GM23338 (cell line): ENCODE measurements around the gene SGCG. TPM values are rescaled to one million over a fixed set of nuclear protein-coding genes. Genes with fewer than 3 reads are reported as not detected.

Source experiments
- ATAC-seq: fragments of 200-7000 bp; cut with Tn5 transposase; 3 replicates; pipeline ENCODE4 v1.9.1; 2020
- DNase-seq: peaks from one replicate; pipeline ENCODE4 v3.0.0-alpha.2; 2015; ENCODE audit warnings: low spot score
- H2AFZ ChIP-seq: fragments of 200-600 bp; sonication (generic); 2 replicates; pipeline ENCODE4 v1.8.0; 2016; ENCODE audit warnings: antibody characterized with exemption, mild to moderate bottlenecking, moderate library complexity
- H3F3A ChIP-seq: fragments of 200-600 bp; sonication (generic); replicated peaks from 2 replicates; pipeline ENCODE4 v1.8.0; 2017; ENCODE audit warnings: antibody characterized with exemption, mixed run types, low read depth
- H3K27ac ChIP-seq: fragments of 200-600 bp; sonication (generic); 2 replicates; pipeline ENCODE4 v1.6.1; 2016; ENCODE audit warnings: low read depth
- H3K27me3 ChIP-seq: fragments of 200-600 bp; sonication (generic); 2 replicates; pipeline ENCODE4 v1.8.0; 2016; ENCODE audit warnings: mild to moderate bottlenecking, mixed run types, moderate library complexity; ENCODE audit not compliant: insufficient read depth
- H3K36me3 ChIP-seq: fragments of 200-600 bp; sonication (generic); 2 replicates; pipeline ENCODE4 v1.8.0; 2016; ENCODE audit warnings: mild to moderate bottlenecking; ENCODE audit not compliant: insufficient read depth
- H3K4me1 ChIP-seq: fragments of 200-600 bp; sonication (generic); 2 replicates; pipeline ENCODE4 v1.8.0; 2016; ENCODE audit warnings: mild to moderate bottlenecking, moderate library complexity; ENCODE audit not compliant: insufficient read depth
- H3K4me2 ChIP-seq: fragments of 200-600 bp; sonication (generic); 2 replicates; pipeline ENCODE4 v1.7.1; 2017; ENCODE audit warnings: mixed run types
- H3K4me3 ChIP-seq: fragments of 200-600 bp; sonication (generic); 2 replicates; pipeline ENCODE4 v1.6.1; 2016; ENCODE audit warnings: mixed run types
- H3K79me2 ChIP-seq: fragments of 200-600 bp; sonication (generic); replicated peaks from 2 replicates; pipeline ENCODE4 v1.8.0; 2017; ENCODE audit warnings: mild to moderate bottlenecking; ENCODE audit not compliant: insufficient read depth
- H3K9me2 ChIP-seq: fragments of 200-600 bp; sonication (generic); 2 replicates; pipeline ENCODE4 v1.8.0; 2017; ENCODE audit not compliant: insufficient read depth
- H4K20me1 ChIP-seq: fragments of 200-600 bp; sonication (generic); replicated peaks from 2 replicates; pipeline ENCODE4 v1.8.0; 2017; ENCODE audit warnings: mild to moderate bottlenecking; ENCODE audit not compliant: insufficient read depth
- H3K27ac Mint-ChIP-seq: 2 replicates; pipeline ENCODE4 v1.8.0; 2020; ENCODE audit warnings: inconsistent platforms, mild to moderate bottlenecking, moderate library complexity, mixed read lengths
- H3K27me3 Mint-ChIP-seq: 3 replicates; pipeline ENCODE4 v1.8.0; 2022; ENCODE audit warnings: low read depth, mild to moderate bottlenecking, moderate library complexity, mixed read lengths, inconsistent platforms; ENCODE audit not compliant: insufficient read depth, poor library complexity
- H3K36me3 Mint-ChIP-seq: 3 replicates; pipeline ENCODE4 v1.8.0; 2021; ENCODE audit warnings: low read depth, mild to moderate bottlenecking, inconsistent platforms, moderate library complexity, mixed read lengths
- H3K4me1 Mint-ChIP-seq: 3 replicates; pipeline ENCODE4 v1.8.0; 2020; ENCODE audit warnings: mild to moderate bottlenecking, inconsistent platforms, mixed read lengths
- H3K4me3 Mint-ChIP-seq: 3 replicates; pipeline ENCODE4 v1.8.0; 2021; ENCODE audit warnings: moderate library complexity, mild to moderate bottlenecking, inconsistent platforms, mixed read lengths
- H3K9me3 Mint-ChIP-seq: 3 replicates; pipeline ENCODE4 v1.8.0; 2020; ENCODE audit warnings: moderate library complexity, mild to moderate bottlenecking, inconsistent platforms, mixed read lengths
- CREB1 ChIP-seq: fragments of 250-450 bp; sonication (Bioruptor Pico); IDR thresholded peaks from 2 replicates; pipeline ENCODE4 v1.5.0; 2020; ENCODE audit warnings: low read depth, mild to moderate bottlenecking, moderate library complexity
- EZH2 ChIP-seq: fragments of 200-600 bp; sonication (generic); IDR thresholded peaks from one replicate; pipeline ENCODE4 v1.8.0; 2017; ENCODE audit warnings: antibody characterized with exemption, mild to moderate bottlenecking, low read depth; ENCODE audit not compliant: unreplicated experiment
- EZH2phosphoT487 ChIP-seq: fragments of 200-600 bp; sonication (generic); IDR thresholded peaks from one replicate; pipeline ENCODE4 v1.8.1; 2018; ENCODE audit warnings: antibody characterized with exemption; ENCODE audit not compliant: unreplicated experiment
- JUNB ChIP-seq: IDR thresholded peaks from one replicate; pipeline ENCODE4 v1.6.1; 2016; ENCODE audit warnings: antibody characterized with exemption; ENCODE audit not compliant: unreplicated experiment
- NANOG ChIP-seq: IDR thresholded peaks from 2 replicates; pipeline ENCODE4 v1.6.1; 2016; ENCODE audit warnings: antibody characterized with exemption, borderline replicate concordance
- POLR2AphosphoS5 ChIP-seq: IDR thresholded peaks from 2 replicates; pipeline ENCODE4 v1.6.1; 2016; ENCODE audit warnings: antibody characterized with exemption, low read depth
- STAT1 ChIP-seq: IDR thresholded peaks from one replicate; pipeline ENCODE4 v1.6.1; 2016; ENCODE audit warnings: antibody characterized with exemption; ENCODE audit not compliant: unreplicated experiment
- ZNF114 ChIP-seq: fragments of 250-450 bp; sonication (Bioruptor Pico); IDR thresholded peaks from 2 replicates; pipeline ENCODE4 v1.5.0; 2020; ENCODE audit warnings: mild to moderate bottlenecking, moderate library complexity
- ZNF331 ChIP-seq: fragments of 250-450 bp; sonication (Bioruptor Pico); IDR thresholded peaks from 2 replicates; pipeline ENCODE4 v1.5.0; 2020; ENCODE audit warnings: low read depth, mild to moderate bottlenecking, moderate library complexity
- polyA plus RNA-seq: library from polyadenylated mRNA; unstranded; fragments of >200 nt; fragmentation: Nextera tagmentation; extraction: Ambion mirVana; gene quantifications from 2 replicates; pipeline ENCODE4 v1.2.1, GENCODE V29; 2016
- total RNA-seq: library from RNA; depleted of rRNA; stranded (reverse); fragments of >200 nt; shearing (Covaris generic); gene quantifications from 2 replicates; pipeline ENCODE4 v1.2.3, GENCODE V29; 2014
- TF ChIP-seq, protein P1 (sequence below): IDR thresholded peaks from 2 replicates; pipeline ENCODE4 v1.6.1; 2016; ENCODE audit warnings: antibody characterized with exemption
- TF ChIP-seq, protein P2 (sequence below), 2 experiments: fragments of 200-600 bp in 1 of 2; sonication (generic) in 1 of 2; conservative IDR thresholded peaks; 2 replicates each; pipeline versions ENCODE4 v1.5.1 to v1.6.1; 2016 to 2017; ENCODE audit warnings: antibody characterized with exemption in 2 of 2, low read depth in 2 of 2, mild to moderate bottlenecking in 2 of 2, moderate library complexity in 1 of 2
- TF ChIP-seq, protein P3 (sequence below): IDR thresholded peaks from one replicate; pipeline ENCODE4 v1.6.1; 2018; ENCODE audit warnings: antibody characterized with exemption; ENCODE audit not compliant: unreplicated experiment

SGCG gene
- total and polyA plus RNA-seq, 2 experiments from 2014 or later = not detected

- DNase-seq (no peak), ATAC-seq (no peak)
- no peaks in the 10 kb centered on the region for H3K27me3 Mint-ChIP-seq
- H3K27ac Mint-ChIP-seq = no peak overlapping the region
- Histone ChIP-seq H3K79me2 (no peaks in the 10 kb centered on the region), H3K27ac (no peak overlapping the region), H3K9me2 (peaks cover 5% of the 10 kb centered on the region; the same call in 1 of the 2 replicates), H3K36me3 (no peaks in the 10 kb centered on the region), H3K4me2 (no peak overlapping the region), H2AFZ (no peak overlapping the region), H3K4me1 (no peaks in the 10 kb centered on the region), H4K20me1 (no peaks in the 10 kb centered on the region), H3K4me3 (no peak overlapping the region), H3K27me3 (no peaks in the 10 kb centered on the region), H3F3A (no peaks in the 10 kb centered on the region)
- TF ChIP-seq JUNB (no peak), ZNF114 (CRISPR knock-in tag) (no peak), POLR2AphosphoS5 (no peak)
- TF ChIP-seq, protein P1, sequence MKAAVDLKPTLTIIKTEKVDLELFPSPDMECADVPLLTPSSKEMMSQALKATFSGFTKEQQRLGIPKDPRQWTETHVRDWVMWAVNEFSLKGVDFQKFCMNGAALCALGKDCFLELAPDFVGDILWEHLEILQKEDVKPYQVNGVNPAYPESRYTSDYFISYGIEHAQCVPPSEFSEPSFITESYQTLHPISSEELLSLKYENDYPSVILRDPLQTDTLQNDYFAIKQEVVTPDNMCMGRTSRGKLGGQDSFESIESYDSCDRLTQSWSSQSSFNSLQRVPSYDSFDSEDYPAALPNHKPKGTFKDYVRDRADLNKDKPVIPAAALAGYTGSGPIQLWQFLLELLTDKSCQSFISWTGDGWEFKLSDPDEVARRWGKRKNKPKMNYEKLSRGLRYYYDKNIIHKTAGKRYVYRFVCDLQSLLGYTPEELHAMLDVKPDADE = no peak
- H3K36me3 Mint-ChIP-seq = no peaks in the 10 kb centered on the region
- no peak overlapping the region for H3K4me3 Mint-ChIP-seq
- H3K4me1 Mint-ChIP-seq = no peaks in the 10 kb centered on the region
- H3K9me3 Mint-ChIP-seq = no peaks in the 10 kb centered on the region
These were observed 46.2 kb upstream of the SGCG start for GRCh38 chr13:23134542-23134941.

DNA sequence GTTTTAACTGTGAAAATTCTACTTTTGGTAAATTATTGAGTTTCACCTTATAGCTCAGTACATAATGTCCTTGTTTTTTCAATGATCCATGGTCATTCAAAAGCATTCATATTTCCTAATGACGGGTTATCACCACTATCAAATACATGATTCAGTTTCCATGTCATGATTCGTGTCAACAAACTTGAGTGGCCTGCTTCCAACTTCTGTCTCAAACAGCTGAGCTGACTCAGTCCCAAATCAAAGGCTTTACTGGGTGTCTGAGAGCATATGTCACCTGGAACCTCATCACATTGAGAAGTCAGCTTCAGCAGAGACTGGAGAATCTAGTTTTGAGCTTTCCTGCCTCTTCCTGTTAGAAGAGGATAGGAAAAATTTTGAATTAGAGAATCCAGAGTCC is 40.3 kb upstream of the SGCG start:
- Histone ChIP-seq H3K4me3 (no peak overlapping the region), H3K27ac (no peak overlapping the region), H3K9me2 (no peaks in the 10 kb centered on the region), H3K36me3 (no peaks in the 10 kb centered on the region), H3K4me2 (no peak overlapping the region), H3K79me2 (no peaks in the 10 kb centered on the region), H3K4me1 (no peaks in the 10 kb centered on the region), H2AFZ (no peak overlapping the region), H3F3A (no peaks in the 10 kb centered on the region), H3K27me3 (no peaks in the 10 kb centered on the region), H4K20me1 (no peaks in the 10 kb centered on the region)
- DNase-seq = no peak
- Mint-ChIP-seq H3K9me3 (peaks cover 31% of the 10 kb centered on the region), H3K4me3 (no peak overlapping the region), H3K27ac (no peak overlapping the region), H3K4me1 (no peaks in the 10 kb centered on the region), H3K36me3 (peaks cover 11% of the 10 kb centered on the region; the same call in 2 of the 3 replicates), H3K27me3 (no peaks in the 10 kb centered on the region)
- no peak for ATAC-seq
- TF ChIP-seq ZNF331 (CRISPR knock-in tag) (no peak), CREB1 (CRISPR knock-in tag) (no peak), POLR2AphosphoS5 (no peak), ZNF114 (CRISPR knock-in tag) (no peak), STAT1 (no peak), EZH2 (no peak), JUNB (no peak), NANOG (no peak), EZH2phosphoT487 (no peak)
- TF ChIP-seq, protein P2, sequence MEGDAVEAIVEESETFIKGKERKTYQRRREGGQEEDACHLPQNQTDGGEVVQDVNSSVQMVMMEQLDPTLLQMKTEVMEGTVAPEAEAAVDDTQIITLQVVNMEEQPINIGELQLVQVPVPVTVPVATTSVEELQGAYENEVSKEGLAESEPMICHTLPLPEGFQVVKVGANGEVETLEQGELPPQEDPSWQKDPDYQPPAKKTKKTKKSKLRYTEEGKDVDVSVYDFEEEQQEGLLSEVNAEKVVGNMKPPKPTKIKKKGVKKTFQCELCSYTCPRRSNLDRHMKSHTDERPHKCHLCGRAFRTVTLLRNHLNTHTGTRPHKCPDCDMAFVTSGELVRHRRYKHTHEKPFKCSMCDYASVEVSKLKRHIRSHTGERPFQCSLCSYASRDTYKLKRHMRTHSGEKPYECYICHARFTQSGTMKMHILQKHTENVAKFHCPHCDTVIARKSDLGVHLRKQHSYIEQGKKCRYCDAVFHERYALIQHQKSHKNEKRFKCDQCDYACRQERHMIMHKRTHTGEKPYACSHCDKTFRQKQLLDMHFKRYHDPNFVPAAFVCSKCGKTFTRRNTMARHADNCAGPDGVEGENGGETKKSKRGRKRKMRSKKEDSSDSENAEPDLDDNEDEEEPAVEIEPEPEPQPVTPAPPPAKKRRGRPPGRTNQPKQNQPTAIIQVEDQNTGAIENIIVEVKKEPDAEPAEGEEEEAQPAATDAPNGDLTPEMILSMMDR (conservative IDR thresholded peaks at IDR 0.05; ENCODE audit: low read depth in 2 of 2) = no peak
- TF ChIP-seq, protein P3, sequence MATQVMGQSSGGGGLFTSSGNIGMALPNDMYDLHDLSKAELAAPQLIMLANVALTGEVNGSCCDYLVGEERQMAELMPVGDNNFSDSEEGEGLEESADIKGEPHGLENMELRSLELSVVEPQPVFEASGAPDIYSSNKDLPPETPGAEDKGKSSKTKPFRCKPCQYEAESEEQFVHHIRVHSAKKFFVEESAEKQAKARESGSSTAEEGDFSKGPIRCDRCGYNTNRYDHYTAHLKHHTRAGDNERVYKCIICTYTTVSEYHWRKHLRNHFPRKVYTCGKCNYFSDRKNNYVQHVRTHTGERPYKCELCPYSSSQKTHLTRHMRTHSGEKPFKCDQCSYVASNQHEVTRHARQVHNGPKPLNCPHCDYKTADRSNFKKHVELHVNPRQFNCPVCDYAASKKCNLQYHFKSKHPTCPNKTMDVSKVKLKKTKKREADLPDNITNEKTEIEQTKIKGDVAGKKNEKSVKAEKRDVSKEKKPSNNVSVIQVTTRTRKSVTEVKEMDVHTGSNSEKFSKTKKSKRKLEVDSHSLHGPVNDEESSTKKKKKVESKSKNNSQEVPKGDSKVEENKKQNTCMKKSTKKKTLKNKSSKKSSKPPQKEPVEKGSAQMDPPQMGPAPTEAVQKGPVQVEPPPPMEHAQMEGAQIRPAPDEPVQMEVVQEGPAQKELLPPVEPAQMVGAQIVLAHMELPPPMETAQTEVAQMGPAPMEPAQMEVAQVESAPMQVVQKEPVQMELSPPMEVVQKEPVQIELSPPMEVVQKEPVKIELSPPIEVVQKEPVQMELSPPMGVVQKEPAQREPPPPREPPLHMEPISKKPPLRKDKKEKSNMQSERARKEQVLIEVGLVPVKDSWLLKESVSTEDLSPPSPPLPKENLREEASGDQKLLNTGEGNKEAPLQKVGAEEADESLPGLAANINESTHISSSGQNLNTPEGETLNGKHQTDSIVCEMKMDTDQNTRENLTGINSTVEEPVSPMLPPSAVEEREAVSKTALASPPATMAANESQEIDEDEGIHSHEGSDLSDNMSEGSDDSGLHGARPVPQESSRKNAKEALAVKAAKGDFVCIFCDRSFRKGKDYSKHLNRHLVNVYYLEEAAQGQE = no peak
- TF ChIP-seq, protein P1 = no peak
